Tibial artery (tissue), 4 donors: Measurements from ENCODE around the gene KIF16B.

Source experiments
- DNase-seq, 2 donors: peaks; one replicate each; pipeline ENCODE4 v3.0.0-alpha.2; 2019
- H3K27ac ChIP-seq, 2 donors: fragments of 200-600 bp; sonication (generic) in 1 of 2; 1 replicate in 1 of 2; 2 replicates in 1 of 2; pipeline ENCODE4 v1.5.1; 2018 to 2019; ENCODE audit warnings: mild to moderate bottlenecking in 1 of 2
- H3K27me3 ChIP-seq, 2 donors: fragments of 200-600 bp; sonication (generic) in 1 of 2; one replicate each; pipeline versions ENCODE4 v1.5.1 to v1.6.0; 2016 to 2019
- H3K36me3 ChIP-seq, 3 donors: fragments of 200-600 bp; sonication (generic) in 2 of 3; one replicate each; pipeline ENCODE4 v1.5.1; 2016 to 2019; ENCODE audit warnings: mild to moderate bottlenecking in 2 of 3
- H3K4me1 ChIP-seq, 4 donors: fragments of 200-600 bp; sonication (generic) in 2 of 4; 1 replicate in 3 of 4; 2 replicates in 1 of 4; pipeline ENCODE4 v1.5.1; 2016 to 2019
- H3K4me3 ChIP-seq, 2 donors: fragments of 200-600 bp; sonication (generic) in 1 of 2; 1 replicate in 1 of 2; 2 replicates in 1 of 2; pipeline ENCODE4 v1.5.1; 2018 to 2019; ENCODE audit warnings: mild to moderate bottlenecking in 2 of 2
- H3K9me3 ChIP-seq, 3 donors: fragments of 200-600 bp; sonication (generic) in 1 of 3; one replicate each; pipeline ENCODE4 v1.5.1; 2016 to 2019
- CTCF ChIP-seq, 2 experiments: fragments of 200-600 bp in 1 of 2; fragments of 450-650 bp in 1 of 2; IDR thresholded peaks; one replicate each; pipeline ENCODE4 v1.5.1; 2017 to 2019; ENCODE audit warnings: antibody characterized with exemption in 2 of 2, mild to moderate bottlenecking in 1 of 2, moderate library complexity in 1 of 2
- intact Hi-C: fragments of 100-400 bp; cut with DNase I; formaldehyde crosslinking; loops from one replicate; pipeline ENCODE4 v1.15.0; 2023; ENCODE audit warnings: low total_unique reads

KIF16B gene

GRCh38 chr20:16427571-16427970, 145.7 kb downstream of the KIF16B start:
- intact Hi-C loops, result no loop called here

GRCh38 chr20:16424780-16425179, 148.5 kb downstream of the KIF16B start:
- intact Hi-C loops, result no loop called here

More at GRCh38 chr20:16427571-16427970, 145.7 kb downstream of the KIF16B start:
- no peak for TF ChIP-seq CTCF (IDR thresholded peaks at IDR 0.05)
- Histone ChIP-seq H3K4me3 (no peak overlapping the region), H3K27ac (no peak overlapping the region), H3K4me1 (no peaks in the 10 kb centered on the region), H3K27me3 (no peaks in the 10 kb centered on the region), H3K36me3 (peaks cover 46 to 65% (median 57%) of the 10 kb centered on the region in 3 donors), H3K9me3 (no peaks in the 10 kb centered on the region)
- no peak for DNase-seq

GRCh38 chr20:16423311-16424212, 149.7 kb downstream of the KIF16B start:
- no peak for DNase-seq
- Histone ChIP-seq H3K4me3 (no peak overlapping the region), H3K27me3 (no peaks in the 10 kb centered on the region), H3K4me1 (no peaks in the 10 kb centered on the region), H3K36me3 (peaks cover 40 to 57% (median 57%) of the 10 kb centered on the region in 3 donors), H3K9me3 (no peaks in the 10 kb centered on the region), H3K27ac (no peak overlapping the region)
- intact Hi-C loops, result no loop called here
- no peak for TF ChIP-seq CTCF (IDR thresholded peaks at IDR 0.05)

More at GRCh38 chr20:16424780-16425179, 148.5 kb downstream of the KIF16B start:
- no peak for TF ChIP-seq CTCF (IDR thresholded peaks at IDR 0.05)
- Histone ChIP-seq H3K36me3 (peaks cover 50 to 64% (median 57%) of the 10 kb centered on the region in 3 donors), H3K4me1 (no peaks in the 10 kb centered on the region), H3K9me3 (no peaks in the 10 kb centered on the region), H3K4me3 (no peak overlapping the region), H3K27me3 (no peaks in the 10 kb centered on the region), H3K27ac (no peak overlapping the region)
- DNase-seq, result no peak

GRCh38 chr20:16419138-16419715, 154.0 kb downstream of the KIF16B start:
- Histone ChIP-seq H3K36me3 (peaks cover 15 to 26% (median 22%) of the 10 kb centered on the region in 3 donors), H3K27ac (no peak overlapping the region), H3K4me1 (no peaks in the 10 kb centered on the region), H3K4me3 (no peak overlapping the region), H3K9me3 (no peaks in the 10 kb centered on the region), H3K27me3 (no peaks in the 10 kb centered on the region)
- intact Hi-C loops, result no loop called here
- no peak for DNase-seq
- TF ChIP-seq CTCF (IDR thresholded peaks at IDR 0.05), result no peak

- TF ChIP-seq CTCF (IDR thresholded peaks at IDR 0.05), result no peak
- H3K36me3 ChIP-seq, result peaks cover 10 to 20% (median 16%) of the 10 kb centered on the region in 3 donors
Observed at GRCh38 chr20:16418616-16419015, 154.6 kb downstream of the KIF16B start.

More at GRCh38 chr20:16418616-16419015, 154.6 kb downstream of the KIF16B start:
- H3K9me3 ChIP-seq, result no peaks in the 10 kb centered on the region
- H3K27me3 ChIP-seq, result no peaks in the 10 kb centered on the region
- H3K4me1 ChIP-seq, result no peaks in the 10 kb centered on the region
- DNase-seq, result no peak
- H3K27ac ChIP-seq, result no peak overlapping the region
- intact Hi-C loops, result no loop called here
- H3K4me3 ChIP-seq, result no peak overlapping the region
